ENCODE results near the gene IGFBP5.

The IGFBP5 gene

GRCh38 chr2:216661051-216661450 is 34.3 kb downstream of the IGFBP5 start:
- DNase-seq (ENCODE audit: low read depth) = no peak
- H3K4me3 ChIP-seq (ENCODE audit: low read depth, low read length) = no peak overlapping the region
- in situ Hi-C loops (cut with HindIII; ENCODE audit: low sequenced_read_pairs) = no loop called here
- TF ChIP-seq CTCF (IDR thresholded peaks at IDR 0.05; ENCODE audit: low read depth, low read length, missing control alignments) = no peak

DNA sequence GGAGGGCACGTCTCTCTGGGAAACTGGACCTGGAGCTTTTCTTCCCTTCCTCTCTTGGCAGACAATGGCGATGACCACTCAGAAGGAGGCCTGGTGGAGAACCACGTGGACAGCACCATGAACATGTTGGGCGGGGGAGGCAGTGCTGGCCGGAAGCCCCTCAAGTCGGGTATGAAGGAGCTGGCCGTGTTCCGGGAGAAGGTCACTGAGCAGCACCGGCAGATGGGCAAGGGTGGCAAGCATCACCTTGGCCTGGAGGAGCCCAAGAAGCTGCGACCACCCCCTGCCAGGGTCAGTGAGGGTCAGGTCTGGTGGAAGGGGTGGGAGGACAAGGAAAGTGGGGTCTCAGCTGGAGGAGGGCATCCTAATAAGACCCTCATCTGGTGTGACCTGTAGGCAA is 34.9 kb downstream of the IGFBP5 start:
- in situ Hi-C loops (cut with HindIII; ENCODE audit: low sequenced_read_pairs) = no loop called here
- TF ChIP-seq CTCF (IDR thresholded peaks at IDR 0.05; ENCODE audit: low read depth, low read length, missing control alignments) = no peak
- H3K4me3 ChIP-seq (ENCODE audit: low read depth, low read length) = no peak overlapping the region
- DNase-seq (ENCODE audit: low read depth) = no peak

GRCh38 chr2:216659276-216659675 is 36.1 kb downstream of the IGFBP5 start:
- no peak for DNase-seq (ENCODE audit: low read depth)
- in situ Hi-C loops (cut with HindIII; ENCODE audit: low sequenced_read_pairs) = no loop called here
- TF ChIP-seq CTCF (IDR thresholded peaks at IDR 0.05; ENCODE audit: low read depth, low read length, missing control alignments) = no peak
- H3K4me3 ChIP-seq (ENCODE audit: low read depth, low read length) = no peak overlapping the region

- H3K4me3 ChIP-seq (ENCODE audit: low read depth, low read length) = no peak overlapping the region
- no peak for DNase-seq (ENCODE audit: low read depth)
- no peak for TF ChIP-seq CTCF (IDR thresholded peaks at IDR 0.05; ENCODE audit: low read depth, low read length, missing control alignments)
- in situ Hi-C loops (cut with HindIII; ENCODE audit: low sequenced_read_pairs) = no loop called here
Observed at GRCh38 chr2:216658757-216659156, 36.6 kb downstream of the IGFBP5 start.

DNA sequence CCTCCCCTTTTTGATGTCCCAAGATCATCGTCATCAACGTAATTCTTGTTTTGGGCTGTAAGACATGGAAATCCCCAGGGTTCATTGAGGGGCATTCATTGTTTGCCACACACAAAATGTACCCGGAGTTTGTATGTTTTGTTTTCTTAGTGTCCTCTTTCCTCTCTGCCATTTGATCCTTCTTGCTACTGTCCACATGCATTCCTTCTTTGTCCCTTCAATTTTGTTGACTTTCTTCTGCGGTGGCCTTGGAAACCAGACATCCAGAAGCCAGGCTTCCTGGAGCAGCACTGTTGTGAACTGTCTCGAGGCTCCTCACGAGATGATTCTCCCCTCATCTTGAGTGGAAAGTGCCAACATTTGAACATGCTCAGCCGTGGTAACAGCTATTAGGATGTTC is 37.4 kb downstream of the IGFBP5 start:
- in situ Hi-C loops (cut with HindIII; ENCODE audit: low sequenced_read_pairs) = no loop called here
- DNase-seq (ENCODE audit: low read depth) = no peak
- H3K4me3 ChIP-seq (ENCODE audit: low read depth, low read length) = no peak overlapping the region
- TF ChIP-seq CTCF (IDR thresholded peaks at IDR 0.05; ENCODE audit: low read depth, low read length, missing control alignments) = no peak

DNA sequence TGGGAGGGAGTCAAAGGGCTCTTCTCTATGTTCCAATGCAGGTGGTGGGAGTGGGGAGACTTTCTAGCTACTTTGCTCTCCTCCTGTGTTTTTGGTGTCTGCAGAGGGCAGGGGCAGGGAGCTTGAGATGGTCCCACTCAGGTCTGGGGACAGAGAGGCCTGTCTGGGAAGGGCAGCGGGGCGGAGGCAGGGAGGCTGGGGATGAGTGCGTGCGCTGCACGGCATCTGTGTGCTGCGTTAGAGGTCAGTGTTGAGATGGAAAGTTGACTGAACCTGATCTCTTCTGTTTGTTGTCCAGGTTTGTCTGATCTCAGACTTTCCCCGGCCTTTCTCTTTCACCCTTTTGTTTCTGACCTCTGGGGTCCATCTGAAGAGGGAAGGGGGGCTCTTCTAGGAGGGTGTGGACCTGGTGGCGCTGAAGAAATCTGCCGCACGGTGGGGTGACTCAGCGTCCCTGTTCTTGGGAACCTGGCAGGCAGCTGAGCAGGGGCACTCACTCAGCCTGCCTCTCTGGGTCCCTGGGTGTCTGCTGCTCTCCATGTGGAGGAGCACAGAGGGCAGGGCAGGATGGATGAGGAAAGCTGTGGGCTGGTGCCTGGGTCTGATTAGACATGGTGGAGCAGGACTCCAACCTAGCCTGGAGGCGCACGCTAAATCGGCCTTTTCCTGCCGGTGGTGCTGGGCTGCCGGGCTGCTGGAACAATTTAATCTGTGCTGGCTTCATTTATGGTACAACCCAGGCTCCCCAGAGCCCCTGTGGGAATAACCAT is 38.1 kb downstream of the IGFBP5 start:
- in situ Hi-C loops (cut with HindIII; ENCODE audit: low sequenced_read_pairs) = no loop called here
- no peak for DNase-seq (ENCODE audit: low read depth)
- no peak for TF ChIP-seq CTCF (IDR thresholded peaks at IDR 0.05; ENCODE audit: low read depth, low read length, missing control alignments)
- no peak overlapping the region for H3K4me3 ChIP-seq (ENCODE audit: low read depth, low read length)
